Testis (tissue), 2 donors: ENCODE results near the gene STAT2.

ENCODE experiments used
- CTCF ChIP-seq, 3 experiments: fragments of 450-650 bp in 2 of 3; fragments of 200-600 bp in 1 of 3; sonication (generic) in 1 of 3; IDR thresholded peaks; one replicate each; pipeline ENCODE4 v1.5.1; 2016 to 2019; ENCODE audit warnings: antibody characterized with exemption in 3 of 3, mild to moderate bottlenecking in 2 of 3, moderate library complexity in 1 of 3
- POLR2A ChIP-seq: fragments of 450-650 bp; IDR thresholded peaks from one replicate; pipeline ENCODE4 v1.6.1; 2017; ENCODE audit warnings: antibody characterized with exemption, mild to moderate bottlenecking, moderate library complexity

GRCh38 chr12:56346675-56347074, 13.2 kb downstream of the STAT2 start:
- no peak for TF ChIP-seq CTCF (IDR thresholded peaks at IDR 0.05)
- TF ChIP-seq POLR2A = no peak
